SU-DHL-6 (cell line): ENCODE measurements around the gene FKBP9.

Experiments used
- H2AFZ ChIP-seq: fragments of 200-600 bp; sonication (generic); 2 replicates; pipeline ENCODE4 v1.6.1; 2014; ENCODE audit warnings: low read depth, mild to moderate bottlenecking, moderate library complexity, mixed read lengths, antibody characterized with exemption, low read length; ENCODE audit not compliant: severe bottlenecking
- H3F3A ChIP-seq: fragments of 200-600 bp; shearing (Covaris generic); 2 replicates; pipeline ENCODE4 v1.6.0; 2016; ENCODE audit warnings: antibody characterized with exemption, mild to moderate bottlenecking; ENCODE audit not compliant: insufficient read depth
- H3K27ac ChIP-seq: fragments of 200-600 bp; sonication (generic); 2 replicates; pipeline ENCODE4 v1.5.1; 2016; ENCODE audit warnings: low read depth, mild to moderate bottlenecking, low read length, moderate library complexity, mixed read lengths
- H3K27me3 ChIP-seq: fragments of 200-600 bp; sonication (generic), shearing (Covaris generic); 2 replicates; pipeline ENCODE4 v1.6.0; 2014; ENCODE audit warnings: mild to moderate bottlenecking, low read length
- H3K36me3 ChIP-seq: fragments of 200-600 bp; sonication (generic); 2 replicates; pipeline ENCODE4 v1.6.1; 2014; ENCODE audit warnings: mild to moderate bottlenecking, low read length, mixed read lengths
- H3K4me2 ChIP-seq: fragments of 300-600, 200-600 bp; shearing (Covaris generic), sonication (generic); 2 replicates; pipeline ENCODE4 v1.6.0; 2014; ENCODE audit warnings: low read length, low read depth, mild to moderate bottlenecking; ENCODE audit not compliant: poor library complexity, severe bottlenecking
- H3K4me3 ChIP-seq: fragments of 200-600 bp; sonication (generic); 2 replicates; pipeline ENCODE4 v1.5.1; 2014; ENCODE audit warnings: antibody characterized with exemption, low read length, mild to moderate bottlenecking, mixed read lengths; ENCODE audit not compliant: insufficient read depth, poor library complexity, severe bottlenecking
- H3K79me2 ChIP-seq: fragments of 200-600 bp; sonication (generic); 2 replicates; pipeline ENCODE4 v1.6.1; 2014; ENCODE audit warnings: mild to moderate bottlenecking, low read length, moderate library complexity; ENCODE audit not compliant: insufficient read depth
- H3K9ac ChIP-seq: fragments of 200-600 bp; sonication (generic); 2 replicates; pipeline ENCODE4 v1.7.0; 2014; ENCODE audit warnings: mild to moderate bottlenecking, low read length
- H3K9me2 ChIP-seq: fragments of 200-600 bp; sonication (generic); replicated peaks from 2 replicates; pipeline ENCODE4 v1.6.1; 2014; ENCODE audit warnings: low read length; ENCODE audit not compliant: insufficient read depth
- H3K9me3 ChIP-seq: fragments of 200-600 bp; sonication (generic); 2 replicates; pipeline ENCODE4 v1.6.1; 2014; ENCODE audit warnings: low read length, mixed read lengths; ENCODE audit not compliant: insufficient read depth
- H4K20me1 ChIP-seq: fragments of 200-600 bp; sonication (generic); 2 replicates; pipeline ENCODE4 v1.6.1; 2014; ENCODE audit warnings: low read depth, mild to moderate bottlenecking, antibody characterized with exemption, low read length, moderate library complexity, mixed read lengths
- CTCF ChIP-seq: fragments of 200-600 bp; sonication (generic); IDR thresholded peaks from one replicate; pipeline ENCODE4 v1.5.1; 2017; ENCODE audit warnings: antibody characterized with exemption, mild to moderate bottlenecking, low read length, moderate library complexity; ENCODE audit not compliant: insufficient read depth, poor library complexity, severe bottlenecking
- EZH2phosphoT487 ChIP-seq: fragments of 200-600 bp; sonication (generic), shearing (Covaris generic); conservative IDR thresholded peaks from 2 replicates; pipeline ENCODE4 v1.6.1; 2018; ENCODE audit warnings: mild to moderate bottlenecking, antibody characterized with exemption, low read length, moderate library complexity, mixed read lengths

The FKBP9 gene

GRCh38 chr7:33040803-33041516 lies 83.7 kb downstream of the FKBP9 start:
- Histone ChIP-seq H3K27ac (peak overlapping the region; percentile 87), H3K36me3 (no peaks in the 10 kb centered on the region), H2AFZ (no peak overlapping the region), H3K27me3 (no peaks in the 10 kb centered on the region), H3F3A (peaks cover 31% of the 10 kb centered on the region), H3K4me3 (peak overlapping the region; percentile 70), H3K79me2 (peaks cover 95% of the 10 kb centered on the region), H3K9ac (peak overlapping the region; percentile 35), H4K20me1 (peaks cover 51% of the 10 kb centered on the region), H3K4me2 (peak overlapping the region; percentile 100), H3K9me3 (no peaks in the 10 kb centered on the region), H3K9me2 (no peaks in the 10 kb centered on the region)
- no peak for TF ChIP-seq CTCF
- TF ChIP-seq EZH2phosphoT487: no peak

GRCh38 chr7:33041631-33042428 lies 84.6 kb downstream of the FKBP9 start:
- no peaks in the 10 kb centered on the region for H3K36me3 ChIP-seq
- H3K79me2 ChIP-seq: peaks cover 97% of the 10 kb centered on the region
- H3K27me3 ChIP-seq: no peaks in the 10 kb centered on the region
- H3K9me3 ChIP-seq: no peaks in the 10 kb centered on the region
- H3K4me2 ChIP-seq: peak overlapping the region; percentile 100
- H4K20me1 ChIP-seq: peaks cover 59% of the 10 kb centered on the region
- TF ChIP-seq CTCF (no peak), EZH2phosphoT487 (no peak)
- H3K27ac ChIP-seq: peak overlapping the region; percentile 87; the same call in 1 of the 2 replicates
- peak overlapping the region; percentile 47 for H3K4me3 ChIP-seq
- 0 out of 2 replicates have a peak overlapping the region, but pooled peaks have one; percentile 16 for H3K9ac ChIP-seq
- no peak overlapping the region for H2AFZ ChIP-seq
- H3K9me2 ChIP-seq: no peaks in the 10 kb centered on the region
- H3F3A ChIP-seq: peaks cover 31% of the 10 kb centered on the region

- Histone ChIP-seq H3K4me3 (no peak overlapping the region), H3K79me2 (peaks cover 94% of the 10 kb centered on the region), H4K20me1 (peaks cover 69% of the 10 kb centered on the region), H3K9me2 (no peaks in the 10 kb centered on the region), H3K36me3 (peaks cover 3% of the 10 kb centered on the region; the same call in 1 of the 2 replicates), H3K4me2 (no peak overlapping the region), H3K9me3 (no peaks in the 10 kb centered on the region), H3F3A (peaks cover 31% of the 10 kb centered on the region), H2AFZ (no peak overlapping the region), H3K27ac (no peak overlapping the region), H3K27me3 (no peaks in the 10 kb centered on the region), H3K9ac (no peak overlapping the region)
- TF ChIP-seq CTCF (no peak), EZH2phosphoT487 (no peak)
Measured at GRCh38 chr7:33043501-33044400, 86.5 kb downstream of the FKBP9 start.
